SK-N-SH (cell line): Measurements from ENCODE around the gene TOR2A. TPM values are rescaled to one million over a fixed set of nuclear protein-coding genes. Genes with fewer than 3 reads are reported as not detected.

Source experiments
- CTCF ChIA-PET: fragments of 300-600, 350-600 bp; formaldehyde crosslinking; extraction: SDS; loops from one replicate; lab custom pipeline; 2021; lab: Yijun Ruan, JAX
- POLR2A ChIA-PET: fragments of 350-600 bp; sonication (Branson Sonifier 250); formaldehyde crosslinking; extraction: SDS; loops from one replicate; lab custom pipeline; 2020; ENCODE audit warnings: antibody characterized with exemption, inconsistent platforms; lab: Yijun Ruan, JAX
- DNase-seq: peaks from one replicate; pipeline ENCODE4 v3.0.0; 2012
- H2AFZ ChIP-seq: fragments of 200-600 bp; sonication (generic); 2 replicates; pipeline ENCODE4 v1.8.1; 2016; ENCODE audit warnings: antibody characterized with exemption, mild to moderate bottlenecking, low read depth
- H3F3A ChIP-seq: fragments of 200-600 bp; sonication (generic); replicated peaks from 2 replicates; pipeline ENCODE3; 2016; ENCODE audit warnings: antibody characterized with exemption, mild to moderate bottlenecking; ENCODE audit not compliant: insufficient read depth
- H3K27ac ChIP-seq, 2 experiments: fragments of 200-500 bp in 1 of 2; fragments of 200-600 bp in 1 of 2; sonication (Bioruptor generic) in 1 of 2; sonication (generic), shearing (Covaris generic) in 1 of 2; 2 replicates each; pipeline versions ENCODE4 v1.5.1 to v1.6.1; 2014 to 2016; ENCODE audit warnings: low read depth in 2 of 2, inconsistent platforms in 1 of 2, low read length in 1 of 2, mild to moderate bottlenecking in 1 of 2, mixed read lengths in 1 of 2
- H3K27me3 ChIP-seq: fragments of 200-600 bp; sonication (generic), shearing (Covaris generic); 2 replicates; pipeline ENCODE4 v1.6.1; 2016; ENCODE audit warnings: mixed run types; ENCODE audit not compliant: insufficient read depth
- H3K36me3 ChIP-seq, 2 experiments: fragments of 200-500 bp in 1 of 2; fragments of 200-600 bp in 1 of 2; sonication (Bioruptor generic) in 1 of 2; sonication (generic) in 1 of 2; replicated peaks in 1 of 2; 2 replicates each; pipeline versions ENCODE3 to v1.5.1; 2014 to 2016; ENCODE audit warnings: low read length in 1 of 2, mild to moderate bottlenecking in 1 of 2; ENCODE audit not compliant: insufficient read depth in 2 of 2, control insufficient read depth in 1 of 2
- H3K4me1 ChIP-seq, 2 experiments: fragments of 200-500 bp in 1 of 2; fragments of 200-600 bp in 1 of 2; sonication (Bioruptor generic) in 1 of 2; sonication (generic), shearing (Covaris generic) in 1 of 2; 2 replicates each; pipeline versions ENCODE4 v1.5.1 to v1.6.1; 2014 to 2016; ENCODE audit warnings: low read depth in 1 of 2, low read length in 1 of 2, mixed run types in 1 of 2; ENCODE audit not compliant: insufficient read depth in 2 of 2, control insufficient read depth in 1 of 2
- H3K4me2 ChIP-seq: fragments of 200-600 bp; sonication (generic), shearing (Covaris generic); 2 replicates; pipeline ENCODE4 v1.6.1; 2017; ENCODE audit warnings: mixed run types
- H3K4me3 ChIP-seq, 2 experiments: fragments of 200-500 bp in 1 of 2; fragments of 200-600 bp in 1 of 2; sonication (Bioruptor generic) in 1 of 2; sonication (generic), shearing (Covaris generic) in 1 of 2; 2 replicates each; pipeline versions ENCODE4 v1.5.1 to v1.8.1; 2014 to 2016; ENCODE audit warnings: low read depth in 2 of 2, inconsistent platforms in 1 of 2, low read length in 1 of 2, mild to moderate bottlenecking in 1 of 2, mixed read lengths in 1 of 2, moderate library complexity in 1 of 2
- H3K79me2 ChIP-seq: fragments of 200-600 bp; sonication (generic); 2 replicates; pipeline ENCODE4 v1.8.1; 2017; ENCODE audit warnings: mild to moderate bottlenecking; ENCODE audit not compliant: insufficient read depth
- H3K9ac ChIP-seq: fragments of 200-600 bp; sonication (generic); 2 replicates; pipeline ENCODE4 v1.6.1; 2017; ENCODE audit warnings: mixed run types
- H3K9me2 ChIP-seq: fragments of 200-600 bp; sonication (generic); 2 replicates; pipeline ENCODE4 v1.6.1; 2017; ENCODE audit warnings: mixed run types
- H3K9me3 ChIP-seq: fragments of 200-600 bp; sonication (generic); 2 replicates; pipeline ENCODE4 v1.6.1; 2017; ENCODE audit warnings: mixed run types, mild to moderate bottlenecking, moderate library complexity
- H4K20me1 ChIP-seq: fragments of 200-600 bp; sonication (generic); 2 replicates; pipeline ENCODE4 v1.6.1; 2017; ENCODE audit warnings: mild to moderate bottlenecking, mixed run types; ENCODE audit not compliant: insufficient read depth
- CHD2 ChIP-seq: fragments of 150-350 bp; IDR thresholded peaks from 2 replicates; pipeline ENCODE4 v1.6.1; 2018; ENCODE audit warnings: low read length; ENCODE audit not compliant: partially characterized antibody
- CTCF ChIP-seq: fragments of 200-600 bp; sonication (generic); IDR thresholded peaks from 2 replicates; pipeline ENCODE4 v1.6.1; 2017; ENCODE audit warnings: antibody characterized with exemption, mild to moderate bottlenecking, moderate library complexity
- ELF1 ChIP-seq: IDR thresholded peaks from 2 replicates; pipeline ENCODE4 v1.4.0; 2012
- EP300 ChIP-seq, 2 experiments: IDR thresholded peaks; 2 replicates each; pipeline versions ENCODE4 v1.4.0 to v1.6.1; 2012; ENCODE audit warnings: borderline replicate concordance in 1 of 2, low read depth in 1 of 2, low read length in 1 of 2
- EZH2phosphoT487 ChIP-seq: fragments of 200-600 bp; sonication (generic); IDR thresholded peaks from 2 replicates; pipeline ENCODE4 v1.6.1; 2017; ENCODE audit warnings: low read depth, mixed run types, mild to moderate bottlenecking, antibody characterized with exemption, moderate library complexity, borderline replicate concordance
- FOXM1 ChIP-seq: IDR thresholded peaks from 2 replicates; pipeline ENCODE4 v1.4.0; 2012; ENCODE audit warnings: low read depth, mild to moderate bottlenecking
- GABPA ChIP-seq: IDR thresholded peaks from 2 replicates; pipeline ENCODE4 v1.4.0; 2012; ENCODE audit warnings: low read depth, mild to moderate bottlenecking
- GATA2 ChIP-seq: sonication (generic); formaldehyde crosslinking; IDR thresholded peaks from 2 replicates; pipeline ENCODE4 v1.5.0; 2020; ENCODE audit warnings: mild to moderate bottlenecking, missing genetic modification reagents
- IRF3 ChIP-seq: fragments of 150-350 bp; IDR thresholded peaks from 2 replicates; pipeline ENCODE4 v1.6.1; 2016; ENCODE audit warnings: mild to moderate bottlenecking, low read depth, low read length
- NFIC ChIP-seq: IDR thresholded peaks from 2 replicates; pipeline ENCODE4 v1.4.0; 2012; ENCODE audit warnings: borderline replicate concordance
- POLR2AphosphoS5 ChIP-seq: IDR thresholded peaks from 2 replicates; pipeline ENCODE4 v1.6.1; 2012; ENCODE audit warnings: low read depth, low read length
- REST ChIP-seq: IDR thresholded peaks from 2 replicates; pipeline ENCODE4 v1.6.1; 2012; ENCODE audit warnings: mild to moderate bottlenecking, low read depth, low read length, moderate library complexity
- RXRA ChIP-seq: IDR thresholded peaks from 2 replicates; pipeline ENCODE4 v1.4.0; 2012; ENCODE audit warnings: low read depth, mild to moderate bottlenecking, borderline replicate concordance
- SMC3 ChIP-seq: IDR thresholded peaks from 2 replicates; pipeline ENCODE4 v1.6.1; 2012; ENCODE audit warnings: low read depth, low read length, improper control_type of control experiment
- TAF1 ChIP-seq: IDR thresholded peaks from 2 replicates; pipeline ENCODE4 v1.6.1; 2012; ENCODE audit warnings: low read depth, mild to moderate bottlenecking, low read length, moderate library complexity, borderline replicate concordance
- TCF12 ChIP-seq: IDR thresholded peaks from 2 replicates; pipeline ENCODE4 v1.4.0; 2012
- USF1 ChIP-seq: IDR thresholded peaks from 2 replicates; pipeline ENCODE4 v1.4.0; 2012; ENCODE audit warnings: low read depth, borderline replicate concordance
- YY1 ChIP-seq: IDR thresholded peaks from 2 replicates; pipeline ENCODE4 v1.4.0; 2012; ENCODE audit warnings: low read depth, mild to moderate bottlenecking
- ZBTB33 ChIP-seq: IDR thresholded peaks from 2 replicates; pipeline ENCODE4 v1.4.0; 2012; ENCODE audit warnings: low read depth, borderline replicate concordance
- WGBS: methylation state at CpG from one replicate; pipeline ENCODE4 v1.1.6; 2017; ENCODE audit warnings: low lambda C conversion rate; 5-methylcytosine and 5-hydroxymethylcytosine counted together
- polyA plus RNA-seq, 3 experiments: library from polyadenylated mRNA; depleted of rRNA; stranded (reverse); fragments of >200 nt; gene quantifications; 2 replicates each; pipeline ENCODE4 v1.2.3, GENCODE V29; 2012

TOR2A gene
- polyA plus RNA-seq, 1 of the 3 experiments (the other 2 are of a cell fraction): 17.2 TPM

GRCh38 chr9:127730262-127730661, 4.8 kb downstream of the TOR2A start (continued):
- no peak for TF ChIP-seq ELF1
- no peak for TF ChIP-seq YY1
- TF ChIP-seq FOXM1: no peak

- Histone ChIP-seq H3K9me2 (no peaks in the 10 kb centered on the region), H4K20me1 (no peaks in the 10 kb centered on the region), H2AFZ (no peak overlapping the region), H3K27ac (no peak overlapping the region), H3K9ac (no peak overlapping the region), H3K4me2 (no peak overlapping the region), H3K36me3 (peaks cover 0 to 3% of the 10 kb centered on the region in 2 experiments), H3K79me2 (no peaks in the 10 kb centered on the region), H3K4me1 (peaks cover 5 to 8% of the 10 kb centered on the region in 2 experiments; a peak in 1 of 4 replicates), H3K27me3 (no peaks in the 10 kb centered on the region), H3K9me3 (no peaks in the 10 kb centered on the region), H3K4me3 (no peak overlapping the region), H3F3A (peaks cover 2% of the 10 kb centered on the region)
- no peak for DNase-seq
- whole genome bisulfite sequencing: 84% methylated on average over 12 of the region's 18 CpGs
- CTCF ChIA-PET: interaction anchor here (0.6 to 10.7 kb wide), 7 partner anchors 73 to 226 kb away, joined by 3 to 226 read pairs (median 5); no protein-coding TSS in a partner anchor
- POLR2A ChIA-PET: interaction anchor here (0.7 to 0.8 kb wide), 2 partner anchors 14 to 201 kb away, joined by 3 read pairs; partner anchors contain the start of genes PTRH1 and TTC16
- no peak for TF ChIP-seq ZBTB33
- no peak for TF ChIP-seq YY1
- no peak for TF ChIP-seq CTCF
- no peak for TF ChIP-seq TCF12
- TF ChIP-seq FOXM1: no peak
- no peak for TF ChIP-seq GATA2 (CRISPR knock-in tag)
- no peak for TF ChIP-seq USF1
- no peak for TF ChIP-seq NFIC
- TF ChIP-seq GABPA: no peak
- no peak for TF ChIP-seq EP300 (IDR thresholded peaks at IDR 0.05; ENCODE audit: borderline replicate concordance in 1 of 2, low read depth in 1 of 2, low read length in 1 of 2)
- no peak for TF ChIP-seq SMC3
- no peak for TF ChIP-seq EZH2phosphoT487
- no peak for TF ChIP-seq IRF3
- TF ChIP-seq RXRA: no peak
- no peak for TF ChIP-seq TAF1
- no peak for TF ChIP-seq REST
- no peak for TF ChIP-seq POLR2AphosphoS5
- no peak for TF ChIP-seq CHD2
Observed at GRCh38 chr9:127729522-127730256, 5.4 kb downstream of the TOR2A start.
